Type B pancreatic cell (in vitro differentiated cells): Measurements from ENCODE around the gene SIPA1. TPM values are rescaled to one million over a fixed set of nuclear protein-coding genes. Genes with fewer than 3 reads are reported as not detected.

ENCODE experiments used
- DNase-seq: peaks from one replicate; pipeline ENCODE4 v3.0.0; 2021; ENCODE audit warnings: mixed read lengths; ENCODE audit not compliant: unreplicated experiment; ENCODE audit errors: extremely low spot score
- H3K27ac Mint-ChIP-seq: 2 replicates; pipeline ENCODE4 v1.8.0; 2021; ENCODE audit warnings: mild to moderate bottlenecking, mixed read lengths
- H3K27me3 Mint-ChIP-seq: 2 replicates; pipeline ENCODE4 v1.8.0; 2021; ENCODE audit warnings: mixed read lengths
- H3K36me3 Mint-ChIP-seq: 2 replicates; pipeline ENCODE4 v1.8.0; 2021; ENCODE audit warnings: mixed read lengths
- H3K4me1 Mint-ChIP-seq: one replicate; pipeline ENCODE4 v1.8.0; 2021; ENCODE audit warnings: mixed read lengths; ENCODE audit not compliant: unreplicated experiment
- H3K4me3 Mint-ChIP-seq: 2 replicates; pipeline ENCODE4 v1.8.0; 2021; ENCODE audit warnings: mild to moderate bottlenecking, mixed read lengths
- H3K9me3 Mint-ChIP-seq: 2 replicates; pipeline ENCODE4 v1.8.0; 2021; ENCODE audit warnings: mixed read lengths
- CTCF ChIP-seq: fragments of 200-600 bp; sonication (generic); conservative IDR thresholded peaks from 2 replicates; pipeline ENCODE4 v1.5.0; 2021; ENCODE audit warnings: antibody characterized with exemption, mild to moderate bottlenecking
- total RNA-seq: library from RNA; stranded (reverse); gene quantifications from 2 replicates; pipeline ENCODE4 v1.2.1, GENCODE V29; 2021; ENCODE audit warnings: low replicate concordance

Gene SIPA1
- total RNA-seq, 1 donor from 2014 or later: 26.8 TPM

GRCh38 chr11:65618763-65619162 is 19.1 kb upstream of the SIPA1 start:
- no peaks in the 10 kb centered on the region for H3K27me3 Mint-ChIP-seq
- no peak overlapping the region for H3K27ac Mint-ChIP-seq
- peaks cover 8% of the 10 kb centered on the region for H3K4me1 Mint-ChIP-seq
- TF ChIP-seq CTCF: no peak
- DNase-seq: no peak
- H3K4me3 Mint-ChIP-seq: no peak overlapping the region
- no peaks in the 10 kb centered on the region for H3K9me3 Mint-ChIP-seq
- H3K36me3 Mint-ChIP-seq: no peaks in the 10 kb centered on the region

GRCh38 chr11:65619281-65619928 is 18.5 kb upstream of the SIPA1 start:
- Mint-ChIP-seq H3K4me1 (peaks cover 8% of the 10 kb centered on the region), H3K9me3 (no peaks in the 10 kb centered on the region), H3K36me3 (no peaks in the 10 kb centered on the region), H3K27me3 (no peaks in the 10 kb centered on the region), H3K27ac (no peak overlapping the region), H3K4me3 (no peak overlapping the region)
- no peak for TF ChIP-seq CTCF
- no peak for DNase-seq

- no peaks in the 10 kb centered on the region for H3K9me3 Mint-ChIP-seq
- no peak overlapping the region for H3K4me3 Mint-ChIP-seq
- no peaks in the 10 kb centered on the region for H3K36me3 Mint-ChIP-seq
- peaks cover 8% of the 10 kb centered on the region for H3K4me1 Mint-ChIP-seq
- DNase-seq: no peak
- TF ChIP-seq CTCF: no peak
- no peak overlapping the region for H3K27ac Mint-ChIP-seq
- no peaks in the 10 kb centered on the region for H3K27me3 Mint-ChIP-seq
Measured at GRCh38 chr11:65620666-65621065, 17.2 kb upstream of the SIPA1 start.

GRCh38 chr11:65621460-65621859 is 16.4 kb upstream of the SIPA1 start:
- no peak overlapping the region for H3K4me3 Mint-ChIP-seq
- no peaks in the 10 kb centered on the region for H3K9me3 Mint-ChIP-seq
- TF ChIP-seq CTCF: no peak
- DNase-seq: no peak
- H3K36me3 Mint-ChIP-seq: no peaks in the 10 kb centered on the region
- H3K4me1 Mint-ChIP-seq: peaks cover 5% of the 10 kb centered on the region
- no peak overlapping the region for H3K27ac Mint-ChIP-seq
- H3K27me3 Mint-ChIP-seq: no peaks in the 10 kb centered on the region

- DNase-seq: no peak
- Mint-ChIP-seq H3K27me3 (no peaks in the 10 kb centered on the region), H3K27ac (no peak overlapping the region), H3K36me3 (no peaks in the 10 kb centered on the region), H3K4me3 (no peak overlapping the region), H3K9me3 (no peaks in the 10 kb centered on the region), H3K4me1 (no peaks in the 10 kb centered on the region)
- TF ChIP-seq CTCF: no peak
Measured at GRCh38 chr11:65622011-65622410, 15.9 kb upstream of the SIPA1 start.

GRCh38 chr11:65623177-65623576 is 14.7 kb upstream of the SIPA1 start:
- no peak overlapping the region for H3K4me3 Mint-ChIP-seq
- no peaks in the 10 kb centered on the region for H3K36me3 Mint-ChIP-seq
- no peak for TF ChIP-seq CTCF
- no peaks in the 10 kb centered on the region for H3K27me3 Mint-ChIP-seq
- H3K4me1 Mint-ChIP-seq: no peaks in the 10 kb centered on the region
- H3K9me3 Mint-ChIP-seq: no peaks in the 10 kb centered on the region
- no peak for DNase-seq
- no peak overlapping the region for H3K27ac Mint-ChIP-seq
